ENCODE measurements around the gene TSPEAR. TPM values are rescaled to one million over a fixed set of nuclear protein-coding genes. Genes with fewer than 3 reads are reported as not detected.
"Not testable (repeated sequence)": the region's sequence is repeated elsewhere in the genome, so short reads cannot be mapped to it uniquely, and the experiment has no call there.

TSPEAR gene
- total RNA-seq, 1 experiment from 2014 or later: 1.8 TPM

DNA sequence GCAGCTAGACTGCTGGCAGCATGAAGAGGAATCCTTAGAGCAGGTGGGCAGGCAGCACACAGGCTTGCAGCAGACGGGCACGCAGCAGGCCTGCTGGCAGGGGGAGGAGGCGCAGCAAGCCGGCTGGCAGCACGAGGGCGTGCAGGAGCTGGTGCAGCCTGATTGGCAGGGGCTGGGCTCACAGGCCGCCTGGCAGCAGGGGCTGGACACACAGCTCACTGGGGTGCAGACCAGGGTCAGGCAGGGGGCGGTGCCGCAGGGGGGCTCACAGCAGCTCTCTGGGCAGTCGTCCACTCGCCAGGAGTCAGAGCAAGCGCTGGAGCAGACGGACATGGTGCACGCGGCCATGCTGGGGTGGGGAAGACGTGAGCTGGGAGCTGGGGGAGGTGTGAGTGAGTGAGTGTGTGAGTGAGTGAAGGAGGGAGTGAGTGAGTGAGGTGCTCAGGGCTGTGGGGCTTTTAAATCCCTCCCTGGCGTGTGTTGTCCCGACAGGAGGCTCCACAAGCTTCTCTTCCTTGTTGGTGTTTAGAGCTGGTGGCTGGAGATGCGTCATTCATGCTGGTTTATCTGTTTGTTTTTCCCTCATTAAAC, 131.0 kb downstream of the TSPEAR start, which contains the start of gene KRTAP10-5:
Gene KRTAP10-5, minus strand, starts transcription at position 374 of the 591 bp plus-strand sequence. Its CDS starts 26 bp downstream, at position 348.
- DNase-seq; H3K4me3 ChIP-seq (ENCODE audit: insufficient read depth, low read depth, low read length); H3K27me3 ChIP-seq (ENCODE audit: control insufficient read depth, insufficient read depth, low read length); H3K36me3 ChIP-seq (replicated peaks; ENCODE audit: control insufficient read depth, insufficient read depth, low read length): not testable (repeated sequence)

DNA sequence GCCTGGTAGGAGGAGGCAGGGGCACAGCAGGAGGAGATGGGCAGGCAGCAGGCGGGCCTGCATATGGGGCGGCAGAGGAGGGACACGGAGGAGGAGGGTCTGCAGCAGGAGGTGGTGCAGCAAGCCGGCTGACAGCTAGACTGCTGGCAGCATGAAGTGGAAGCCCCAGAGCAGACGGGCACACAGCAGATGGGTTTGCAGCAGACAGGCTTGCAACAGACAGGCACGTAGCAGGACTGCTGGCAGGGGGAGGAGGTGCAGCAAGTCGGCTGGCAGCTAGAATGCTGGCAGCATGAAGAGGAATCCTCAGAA, 131.6 kb downstream of the TSPEAR start:
- Histone ChIP-seq H3K36me3 (replicated peaks; ENCODE audit: control insufficient read depth, insufficient read depth, low read length) (no peaks in the 10 kb centered on the region), H3K27me3 (ENCODE audit: control insufficient read depth, insufficient read depth, low read length) (no peaks in the 10 kb centered on the region), H3K4me3 (ENCODE audit: insufficient read depth, low read depth, low read length) (no peak overlapping the region)
- DNase-seq: no peak

DNA sequence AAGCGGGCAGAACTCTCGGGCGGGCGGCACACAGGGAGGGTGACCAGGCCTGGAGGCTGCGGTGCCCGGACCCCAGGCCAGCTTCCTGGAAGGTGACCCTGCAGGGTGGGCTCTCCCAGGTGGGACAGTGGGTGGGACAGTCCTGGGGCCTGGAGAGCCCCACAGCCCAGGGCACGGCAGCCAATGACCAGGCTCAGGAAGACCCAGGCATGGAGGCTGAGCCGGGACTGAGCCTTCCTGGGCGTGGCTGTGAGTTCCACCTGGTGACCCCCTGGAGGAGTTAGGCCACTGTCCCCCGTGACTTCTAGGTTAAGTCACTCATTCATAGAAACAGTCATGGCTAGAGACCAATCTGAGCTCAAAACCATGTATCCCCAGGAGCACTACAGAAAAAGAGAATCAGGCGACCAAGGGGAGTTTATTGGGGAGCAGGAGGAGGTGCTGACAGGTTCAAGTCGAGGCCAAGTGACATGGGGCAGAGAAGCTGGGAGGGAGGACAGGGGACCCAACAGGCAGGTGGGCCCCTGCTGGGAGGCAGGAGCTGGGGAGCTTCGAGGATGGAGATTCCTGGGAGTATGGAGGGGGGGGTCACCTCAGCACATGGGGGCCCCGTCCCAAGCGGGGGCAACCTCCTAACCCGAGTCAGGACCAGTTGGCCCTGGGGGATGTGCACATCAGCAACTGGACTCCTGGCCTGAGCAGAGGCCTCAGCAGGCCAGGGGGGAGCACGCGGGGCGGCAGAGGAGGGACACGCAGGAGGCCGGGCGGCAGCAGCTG, 132.1 kb downstream of the TSPEAR start:
- Histone ChIP-seq H3K36me3 (replicated peaks; ENCODE audit: control insufficient read depth, insufficient read depth, low read length) (no peaks in the 10 kb centered on the region), H3K27me3 (ENCODE audit: control insufficient read depth, insufficient read depth, low read length) (no peaks in the 10 kb centered on the region), H3K4me3 (ENCODE audit: insufficient read depth, low read depth, low read length) (no peak overlapping the region)
- peak; percentile 14 for DNase-seq

- peak; percentile 23 for DNase-seq
- Histone ChIP-seq H3K4me3 (ENCODE audit: insufficient read depth, low read depth, low read length) (no peak overlapping the region), H3K27me3 (ENCODE audit: control insufficient read depth, insufficient read depth, low read length) (no peaks in the 10 kb centered on the region), H3K36me3 (replicated peaks; ENCODE audit: control insufficient read depth, insufficient read depth, low read length) (no peaks in the 10 kb centered on the region)
These were observed 132.9 kb downstream of the TSPEAR start for GRCh38 chr21:44578371-44579055.

DNA sequence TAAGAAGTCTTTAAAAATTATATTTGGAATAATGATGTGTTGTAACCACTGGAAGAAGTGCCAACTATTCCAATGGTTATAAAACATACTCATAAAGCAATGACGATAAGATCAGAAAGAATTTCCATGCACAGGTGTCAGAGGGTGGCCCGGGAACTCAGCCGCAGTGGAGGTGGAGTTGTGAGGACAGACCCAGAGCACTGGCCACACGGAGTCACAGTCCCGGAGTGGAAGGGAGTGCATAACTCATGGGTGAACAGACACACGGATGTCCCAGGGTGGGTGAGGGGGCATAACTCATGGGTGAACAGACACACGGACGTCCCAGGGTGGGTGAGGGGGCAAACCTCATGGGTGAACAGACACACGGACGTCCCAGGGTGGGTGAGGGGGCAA, 135.3 kb downstream of the TSPEAR start:
- no peaks in the 10 kb centered on the region for H3K36me3 ChIP-seq (replicated peaks; ENCODE audit: control insufficient read depth, insufficient read depth, low read length)
- no peaks in the 10 kb centered on the region for H3K27me3 ChIP-seq (ENCODE audit: control insufficient read depth, insufficient read depth, low read length)
- DNase-seq: no peak
- H3K4me3 ChIP-seq (ENCODE audit: insufficient read depth, low read depth, low read length): no peak overlapping the region

DNA sequence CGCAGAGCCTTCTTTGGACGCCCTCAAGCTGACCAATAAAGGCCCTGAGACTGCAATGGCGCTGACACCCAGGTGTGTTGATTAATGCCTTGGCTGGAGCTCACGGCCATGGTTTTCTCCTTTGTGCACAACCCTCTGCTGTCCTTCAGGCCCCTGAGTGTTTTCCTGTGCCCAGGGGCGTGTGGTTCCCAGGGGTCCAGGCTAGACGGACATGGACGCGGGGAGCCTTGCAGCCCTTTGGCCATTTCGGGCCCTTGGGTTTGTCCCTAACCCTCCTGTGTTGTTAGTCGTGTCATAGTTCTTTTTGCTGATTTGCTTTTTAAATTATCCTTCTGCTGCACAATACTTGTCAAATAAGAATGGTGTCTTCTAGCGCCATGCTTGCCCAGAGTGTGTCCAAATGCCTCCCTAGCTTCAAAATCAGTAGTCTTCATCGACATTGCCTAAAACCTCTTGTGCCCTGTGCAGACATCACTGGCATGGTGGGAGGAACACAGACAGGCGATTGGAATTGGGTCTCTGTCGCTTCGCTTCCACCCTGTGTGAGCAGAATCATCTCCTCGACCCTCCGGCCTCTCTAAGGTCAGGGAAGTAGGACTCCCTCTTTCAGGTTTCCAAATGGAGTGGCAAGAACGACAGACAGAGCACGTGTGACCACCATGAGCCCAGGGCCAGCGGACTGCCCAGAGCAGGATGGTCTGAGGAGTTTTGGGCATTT, 135.9 kb downstream of the TSPEAR start:
- DNase-seq: no peak
- H3K27me3 ChIP-seq (ENCODE audit: control insufficient read depth, insufficient read depth, low read length): no peaks in the 10 kb centered on the region
- H3K4me3 ChIP-seq (ENCODE audit: insufficient read depth, low read depth, low read length): no peak overlapping the region
- no peaks in the 10 kb centered on the region for H3K36me3 ChIP-seq (replicated peaks; ENCODE audit: control insufficient read depth, insufficient read depth, low read length)

- peak; percentile 78 for DNase-seq
These were observed 136.7 kb downstream of the TSPEAR start for GRCh38 chr21:44574457-44575306.

GRCh38 chr21:44573630-44574456, 137.5 kb downstream of the TSPEAR start, which contains the start of gene KRTAP10-4:
Gene KRTAP10-4, plus strand, starts transcription at chr21:44573729. Its CDS starts 30 bp downstream, at chr21:44573759.
- H3K36me3 ChIP-seq (replicated peaks; ENCODE audit: control insufficient read depth, insufficient read depth, low read length); DNase-seq; H3K27me3 ChIP-seq (ENCODE audit: control insufficient read depth, insufficient read depth, low read length); H3K4me3 ChIP-seq (ENCODE audit: insufficient read depth, low read depth, low read length): not testable (repeated sequence)

More at GRCh38 chr21:44574457-44575306, 136.7 kb downstream of the TSPEAR start:
- Histone ChIP-seq H3K4me3 (ENCODE audit: insufficient read depth, low read depth, low read length) (no peak overlapping the region), H3K36me3 (replicated peaks; ENCODE audit: control insufficient read depth, insufficient read depth, low read length) (no peaks in the 10 kb centered on the region), H3K27me3 (ENCODE audit: control insufficient read depth, insufficient read depth, low read length) (no peaks in the 10 kb centered on the region)

DNA sequence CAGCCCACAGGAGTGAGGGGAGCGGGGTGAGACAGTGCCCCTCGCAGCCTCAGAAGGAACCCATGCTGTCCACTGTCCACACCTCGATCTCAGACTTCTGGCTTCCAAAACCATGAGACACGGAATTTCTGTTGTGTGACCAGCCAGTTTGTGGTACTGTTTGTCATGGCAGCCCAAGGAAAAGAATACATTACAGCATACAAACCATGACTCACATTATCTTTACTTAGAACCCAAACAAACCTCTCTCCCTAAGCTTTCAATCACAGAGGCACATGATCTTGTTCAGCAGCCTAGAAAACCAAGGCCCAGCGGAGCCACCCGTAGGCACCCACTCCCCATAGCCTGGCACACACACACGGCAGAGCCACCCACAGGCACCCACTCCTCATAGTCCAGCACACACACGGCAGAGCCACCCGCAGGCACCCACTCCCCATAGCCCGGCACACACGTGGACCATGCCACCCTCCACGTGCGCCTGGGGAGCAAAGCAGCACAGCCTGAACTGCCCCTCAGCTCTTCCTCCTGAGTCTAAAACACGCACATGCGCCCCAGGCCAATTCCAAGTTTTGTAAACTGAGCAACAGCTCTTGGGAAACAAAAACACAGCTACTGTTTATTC, 138.3 kb downstream of the TSPEAR start:
- no peak overlapping the region for H3K4me3 ChIP-seq (ENCODE audit: insufficient read depth, low read depth, low read length)
- no peaks in the 10 kb centered on the region for H3K27me3 ChIP-seq (ENCODE audit: control insufficient read depth, insufficient read depth, low read length)
- H3K36me3 ChIP-seq (replicated peaks; ENCODE audit: control insufficient read depth, insufficient read depth, low read length): no peaks in the 10 kb centered on the region
- DNase-seq: peak; percentile 41

- Histone ChIP-seq H3K4me3 (ENCODE audit: insufficient read depth, low read depth, low read length) (no peak overlapping the region), H3K27me3 (ENCODE audit: control insufficient read depth, insufficient read depth, low read length) (no peaks in the 10 kb centered on the region), H3K36me3 (replicated peaks; ENCODE audit: control insufficient read depth, insufficient read depth, low read length) (no peaks in the 10 kb centered on the region)
- DNase-seq: peak; percentile 47
These were observed 139.3 kb downstream of the TSPEAR start for GRCh38 chr21:44571844-44572782.

- no peaks in the 10 kb centered on the region for H3K27me3 ChIP-seq (ENCODE audit: control insufficient read depth, insufficient read depth, low read length)
- DNase-seq: peak; percentile 12
- no peaks in the 10 kb centered on the region for H3K36me3 ChIP-seq (replicated peaks; ENCODE audit: control insufficient read depth, insufficient read depth, low read length)
- H3K4me3 ChIP-seq (ENCODE audit: insufficient read depth, low read depth, low read length): no peak overlapping the region
These were observed 140.1 kb downstream of the TSPEAR start for GRCh38 chr21:44571296-44571695.

DNA sequence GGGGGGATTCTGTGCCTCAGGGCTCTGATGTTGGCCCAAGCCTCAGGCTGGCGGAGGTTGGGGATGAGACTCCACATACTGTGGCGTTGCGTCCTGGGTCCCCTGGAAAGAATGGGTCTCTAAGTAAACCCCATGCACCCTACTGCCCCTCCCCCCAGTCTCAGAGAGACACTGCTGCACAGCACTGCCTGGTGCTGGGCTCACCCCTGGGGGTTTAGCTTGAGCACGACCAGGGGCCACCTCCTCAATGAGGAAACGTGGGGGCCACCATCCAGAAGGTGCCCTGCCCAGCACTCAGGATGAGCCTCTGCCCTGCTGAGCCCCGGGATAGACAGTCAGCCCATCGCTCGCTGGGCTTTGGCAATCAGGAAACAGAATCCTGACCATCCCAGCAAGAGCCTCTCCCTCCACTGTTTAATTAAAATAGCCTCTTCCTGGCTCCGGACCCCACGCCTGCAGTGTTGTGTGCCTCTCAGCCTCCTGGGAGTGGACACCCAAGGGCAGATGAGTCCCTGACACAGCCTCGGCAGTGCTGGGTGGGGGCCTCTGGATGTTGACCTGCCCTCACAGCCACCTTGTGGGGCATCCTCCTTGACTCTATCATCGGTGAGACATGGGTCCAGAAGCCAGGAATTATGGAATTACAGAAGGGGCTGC, 141.4 kb downstream of the TSPEAR start:
- DNase-seq: peak; percentile 46

More for the DNA sequence above, 141.4 kb downstream of the TSPEAR start:
- H3K4me3 ChIP-seq (ENCODE audit: insufficient read depth, low read depth, low read length): no peak overlapping the region
- no peaks in the 10 kb centered on the region for H3K27me3 ChIP-seq (ENCODE audit: control insufficient read depth, insufficient read depth, low read length)
- no peaks in the 10 kb centered on the region for H3K36me3 ChIP-seq (replicated peaks; ENCODE audit: control insufficient read depth, insufficient read depth, low read length)
